GM23338 (cell line): ENCODE data around the gene POLDIP3.

Source experiments
- CREB1 ChIP-seq: fragments of 250-450 bp; sonication (Bioruptor Pico); IDR thresholded peaks from 2 replicates; pipeline ENCODE4 v1.5.0; 2020; ENCODE audit warnings: low read depth, mild to moderate bottlenecking, moderate library complexity
- EZH2 ChIP-seq: fragments of 200-600 bp; sonication (generic); IDR thresholded peaks from one replicate; pipeline ENCODE4 v1.8.0; 2017; ENCODE audit warnings: antibody characterized with exemption, mild to moderate bottlenecking, low read depth; ENCODE audit not compliant: unreplicated experiment
- EZH2phosphoT487 ChIP-seq: fragments of 200-600 bp; sonication (generic); IDR thresholded peaks from one replicate; pipeline ENCODE4 v1.8.1; 2018; ENCODE audit warnings: antibody characterized with exemption; ENCODE audit not compliant: unreplicated experiment
- POLR2AphosphoS5 ChIP-seq: IDR thresholded peaks from 2 replicates; pipeline ENCODE4 v1.6.1; 2016; ENCODE audit warnings: antibody characterized with exemption, low read depth
- TF ChIP-seq, protein P1 (sequence below), 2 experiments: fragments of 200-600 bp in 1 of 2; sonication (generic) in 1 of 2; conservative IDR thresholded peaks; 2 replicates each; pipeline versions ENCODE4 v1.5.1 to v1.6.1; 2016 to 2017; ENCODE audit warnings: antibody characterized with exemption in 2 of 2, low read depth in 2 of 2, mild to moderate bottlenecking in 2 of 2, moderate library complexity in 1 of 2
- TF ChIP-seq, protein P2 (sequence below): IDR thresholded peaks from one replicate; pipeline ENCODE4 v1.6.1; 2018; ENCODE audit warnings: antibody characterized with exemption; ENCODE audit not compliant: unreplicated experiment
- TF ChIP-seq, protein P3 (sequence below): fragments of 250-450 bp; sonication (Bioruptor Pico); IDR thresholded peaks from 2 replicates; pipeline ENCODE4 v1.5.0; 2020; ENCODE audit warnings: mild to moderate bottlenecking, moderate library complexity
- TF ChIP-seq, protein P4 (sequence below): IDR thresholded peaks from 2 replicates; pipeline ENCODE4 v1.6.1; 2016; ENCODE audit warnings: antibody characterized with exemption

DNA sequence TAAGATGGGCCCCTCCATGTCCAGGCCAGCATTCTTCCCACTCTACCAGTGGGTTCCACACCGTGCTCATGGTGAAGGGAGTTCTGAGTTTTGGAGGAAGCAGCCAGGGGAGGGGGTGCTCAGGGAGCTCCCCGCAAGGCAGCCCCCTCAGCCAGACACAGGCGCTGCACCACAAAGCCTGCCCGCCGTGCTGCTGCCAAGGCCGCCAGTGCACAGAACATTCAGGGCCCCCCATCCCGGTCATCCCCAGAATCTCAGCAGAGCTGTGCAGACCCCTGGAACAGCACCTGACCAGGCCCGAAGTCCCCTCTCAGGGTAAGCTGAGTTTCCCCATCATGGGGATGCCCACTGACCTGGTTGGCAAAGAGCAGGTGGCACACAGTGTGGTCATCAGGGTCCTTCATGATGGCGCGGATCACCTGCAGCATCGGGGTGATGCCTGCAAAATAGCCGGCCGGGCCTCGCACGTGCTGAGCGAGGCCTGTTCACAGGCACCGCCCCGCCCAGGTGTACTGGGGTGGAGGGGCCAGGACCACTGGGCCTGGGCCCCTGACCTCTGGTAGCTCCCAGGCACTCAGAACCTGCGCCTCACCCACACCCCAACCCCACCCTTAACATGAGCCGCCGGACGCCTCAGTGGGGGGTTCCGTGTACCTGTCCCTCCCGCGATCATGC, 12.4 kb upstream of the POLDIP3 start:
- TF ChIP-seq, protein P1, sequence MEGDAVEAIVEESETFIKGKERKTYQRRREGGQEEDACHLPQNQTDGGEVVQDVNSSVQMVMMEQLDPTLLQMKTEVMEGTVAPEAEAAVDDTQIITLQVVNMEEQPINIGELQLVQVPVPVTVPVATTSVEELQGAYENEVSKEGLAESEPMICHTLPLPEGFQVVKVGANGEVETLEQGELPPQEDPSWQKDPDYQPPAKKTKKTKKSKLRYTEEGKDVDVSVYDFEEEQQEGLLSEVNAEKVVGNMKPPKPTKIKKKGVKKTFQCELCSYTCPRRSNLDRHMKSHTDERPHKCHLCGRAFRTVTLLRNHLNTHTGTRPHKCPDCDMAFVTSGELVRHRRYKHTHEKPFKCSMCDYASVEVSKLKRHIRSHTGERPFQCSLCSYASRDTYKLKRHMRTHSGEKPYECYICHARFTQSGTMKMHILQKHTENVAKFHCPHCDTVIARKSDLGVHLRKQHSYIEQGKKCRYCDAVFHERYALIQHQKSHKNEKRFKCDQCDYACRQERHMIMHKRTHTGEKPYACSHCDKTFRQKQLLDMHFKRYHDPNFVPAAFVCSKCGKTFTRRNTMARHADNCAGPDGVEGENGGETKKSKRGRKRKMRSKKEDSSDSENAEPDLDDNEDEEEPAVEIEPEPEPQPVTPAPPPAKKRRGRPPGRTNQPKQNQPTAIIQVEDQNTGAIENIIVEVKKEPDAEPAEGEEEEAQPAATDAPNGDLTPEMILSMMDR (conservative IDR thresholded peaks at IDR 0.05; ENCODE audit: low read depth in 2 of 2): no peak
- no peak for TF ChIP-seq EZH2phosphoT487
- no peak for TF ChIP-seq EZH2
- TF ChIP-seq, protein P2, sequence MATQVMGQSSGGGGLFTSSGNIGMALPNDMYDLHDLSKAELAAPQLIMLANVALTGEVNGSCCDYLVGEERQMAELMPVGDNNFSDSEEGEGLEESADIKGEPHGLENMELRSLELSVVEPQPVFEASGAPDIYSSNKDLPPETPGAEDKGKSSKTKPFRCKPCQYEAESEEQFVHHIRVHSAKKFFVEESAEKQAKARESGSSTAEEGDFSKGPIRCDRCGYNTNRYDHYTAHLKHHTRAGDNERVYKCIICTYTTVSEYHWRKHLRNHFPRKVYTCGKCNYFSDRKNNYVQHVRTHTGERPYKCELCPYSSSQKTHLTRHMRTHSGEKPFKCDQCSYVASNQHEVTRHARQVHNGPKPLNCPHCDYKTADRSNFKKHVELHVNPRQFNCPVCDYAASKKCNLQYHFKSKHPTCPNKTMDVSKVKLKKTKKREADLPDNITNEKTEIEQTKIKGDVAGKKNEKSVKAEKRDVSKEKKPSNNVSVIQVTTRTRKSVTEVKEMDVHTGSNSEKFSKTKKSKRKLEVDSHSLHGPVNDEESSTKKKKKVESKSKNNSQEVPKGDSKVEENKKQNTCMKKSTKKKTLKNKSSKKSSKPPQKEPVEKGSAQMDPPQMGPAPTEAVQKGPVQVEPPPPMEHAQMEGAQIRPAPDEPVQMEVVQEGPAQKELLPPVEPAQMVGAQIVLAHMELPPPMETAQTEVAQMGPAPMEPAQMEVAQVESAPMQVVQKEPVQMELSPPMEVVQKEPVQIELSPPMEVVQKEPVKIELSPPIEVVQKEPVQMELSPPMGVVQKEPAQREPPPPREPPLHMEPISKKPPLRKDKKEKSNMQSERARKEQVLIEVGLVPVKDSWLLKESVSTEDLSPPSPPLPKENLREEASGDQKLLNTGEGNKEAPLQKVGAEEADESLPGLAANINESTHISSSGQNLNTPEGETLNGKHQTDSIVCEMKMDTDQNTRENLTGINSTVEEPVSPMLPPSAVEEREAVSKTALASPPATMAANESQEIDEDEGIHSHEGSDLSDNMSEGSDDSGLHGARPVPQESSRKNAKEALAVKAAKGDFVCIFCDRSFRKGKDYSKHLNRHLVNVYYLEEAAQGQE: no peak
- TF ChIP-seq POLR2AphosphoS5: no peak
- TF ChIP-seq, protein P3, sequence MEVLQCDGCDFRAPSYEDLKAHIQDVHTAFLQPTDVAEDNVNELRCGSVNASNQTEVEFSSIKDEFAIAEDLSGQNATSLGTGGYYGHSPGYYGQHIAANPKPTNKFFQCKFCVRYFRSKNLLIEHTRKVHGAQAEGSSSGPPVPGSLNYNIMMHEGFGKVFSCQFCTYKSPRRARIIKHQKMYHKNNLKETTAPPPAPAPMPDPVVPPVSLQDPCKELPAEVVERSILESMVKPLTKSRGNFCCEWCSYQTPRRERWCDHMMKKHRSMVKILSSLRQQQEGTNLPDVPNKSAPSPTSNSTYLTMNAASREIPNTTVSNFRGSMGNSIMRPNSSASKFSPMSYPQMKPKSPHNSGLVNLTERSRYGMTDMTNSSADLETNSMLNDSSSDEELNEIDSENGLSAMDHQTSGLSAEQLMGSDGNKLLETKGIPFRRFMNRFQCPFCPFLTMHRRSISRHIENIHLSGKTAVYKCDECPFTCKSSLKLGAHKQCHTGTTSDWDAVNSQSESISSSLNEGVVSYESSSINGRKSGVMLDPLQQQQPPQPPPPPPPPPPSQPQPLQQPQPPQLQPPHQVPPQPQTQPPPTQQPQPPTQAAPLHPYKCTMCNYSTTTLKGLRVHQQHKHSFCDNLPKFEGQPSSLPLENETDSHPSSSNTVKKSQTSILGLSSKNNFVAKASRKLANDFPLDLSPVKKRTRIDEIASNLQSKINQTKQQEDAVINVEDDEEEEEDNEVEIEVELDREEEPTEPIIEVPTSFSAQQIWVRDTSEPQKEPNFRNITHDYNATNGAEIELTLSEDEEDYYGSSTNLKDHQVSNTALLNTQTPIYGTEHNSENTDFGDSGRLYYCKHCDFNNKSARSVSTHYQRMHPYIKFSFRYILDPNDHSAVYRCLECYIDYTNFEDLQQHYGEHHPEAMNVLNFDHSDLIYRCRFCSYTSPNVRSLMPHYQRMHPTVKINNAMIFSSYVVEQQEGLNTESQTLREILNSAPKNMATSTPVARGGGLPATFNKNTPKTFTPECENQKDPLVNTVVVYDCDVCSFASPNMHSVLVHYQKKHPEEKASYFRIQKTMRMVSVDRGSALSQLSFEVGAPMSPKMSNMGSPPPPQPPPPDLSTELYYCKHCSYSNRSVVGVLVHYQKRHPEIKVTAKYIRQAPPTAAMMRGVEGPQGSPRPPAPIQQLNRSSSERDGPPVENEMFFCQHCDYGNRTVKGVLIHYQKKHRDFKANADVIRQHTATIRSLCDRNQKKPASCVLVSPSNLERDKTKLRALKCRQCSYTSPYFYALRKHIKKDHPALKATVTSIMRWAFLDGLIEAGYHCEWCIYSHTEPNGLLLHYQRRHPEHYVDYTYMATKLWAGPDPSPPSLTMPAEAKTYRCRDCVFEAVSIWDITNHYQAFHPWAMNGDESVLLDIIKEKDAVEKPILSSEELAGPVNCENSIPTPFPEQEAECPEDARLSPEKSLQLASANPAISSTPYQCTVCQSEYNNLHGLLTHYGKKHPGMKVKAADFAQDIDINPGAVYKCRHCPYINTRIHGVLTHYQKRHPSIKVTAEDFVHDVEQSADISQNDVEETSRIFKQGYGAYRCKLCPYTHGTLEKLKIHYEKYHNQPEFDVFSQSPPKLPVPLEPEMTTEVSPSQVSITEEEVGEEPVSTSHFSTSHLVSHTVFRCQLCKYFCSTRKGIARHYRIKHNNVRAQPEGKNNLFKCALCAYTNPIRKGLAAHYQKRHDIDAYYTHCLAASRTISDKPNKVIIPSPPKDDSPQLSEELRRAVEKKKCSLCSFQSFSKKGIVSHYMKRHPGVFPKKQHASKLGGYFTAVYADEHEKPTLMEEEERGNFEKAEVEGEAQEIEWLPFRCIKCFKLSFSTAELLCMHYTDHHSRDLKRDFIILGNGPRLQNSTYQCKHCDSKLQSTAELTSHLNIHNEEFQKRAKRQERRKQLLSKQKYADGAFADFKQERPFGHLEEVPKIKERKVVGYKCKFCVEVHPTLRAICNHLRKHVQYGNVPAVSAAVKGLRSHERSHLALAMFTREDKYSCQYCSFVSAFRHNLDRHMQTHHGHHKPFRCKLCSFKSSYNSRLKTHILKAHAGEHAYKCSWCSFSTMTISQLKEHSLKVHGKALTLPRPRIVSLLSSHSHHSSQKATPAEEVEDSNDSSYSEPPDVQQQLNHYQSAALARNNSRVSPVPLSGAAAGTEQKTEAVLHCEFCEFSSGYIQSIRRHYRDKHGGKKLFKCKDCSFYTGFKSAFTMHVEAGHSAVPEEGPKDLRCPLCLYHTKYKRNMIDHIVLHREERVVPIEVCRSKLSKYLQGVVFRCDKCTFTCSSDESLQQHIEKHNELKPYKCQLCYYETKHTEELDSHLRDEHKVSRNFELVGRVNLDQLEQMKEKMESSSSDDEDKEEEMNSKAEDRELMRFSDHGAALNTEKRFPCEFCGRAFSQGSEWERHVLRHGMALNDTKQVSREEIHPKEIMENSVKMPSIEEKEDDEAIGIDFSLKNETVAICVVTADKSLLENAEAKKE (CRISPR knock-in tag): no peak
- TF ChIP-seq, protein P4, sequence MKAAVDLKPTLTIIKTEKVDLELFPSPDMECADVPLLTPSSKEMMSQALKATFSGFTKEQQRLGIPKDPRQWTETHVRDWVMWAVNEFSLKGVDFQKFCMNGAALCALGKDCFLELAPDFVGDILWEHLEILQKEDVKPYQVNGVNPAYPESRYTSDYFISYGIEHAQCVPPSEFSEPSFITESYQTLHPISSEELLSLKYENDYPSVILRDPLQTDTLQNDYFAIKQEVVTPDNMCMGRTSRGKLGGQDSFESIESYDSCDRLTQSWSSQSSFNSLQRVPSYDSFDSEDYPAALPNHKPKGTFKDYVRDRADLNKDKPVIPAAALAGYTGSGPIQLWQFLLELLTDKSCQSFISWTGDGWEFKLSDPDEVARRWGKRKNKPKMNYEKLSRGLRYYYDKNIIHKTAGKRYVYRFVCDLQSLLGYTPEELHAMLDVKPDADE: no peak
- no peak for TF ChIP-seq CREB1 (CRISPR knock-in tag)
